Measurements from ENCODE around the gene TSTD2.

GRCh38 chr9:97568461-97569275, 64.5 kb downstream of the TSTD2 start:
- no peak for TF ChIP-seq POLR2A (IDR thresholded peaks at IDR 0.05)
- TF ChIP-seq CTCF (IDR thresholded peaks at IDR 0.05 in 8 of 11, conservative IDR thresholded peaks at IDR 0.05 in 3 of 11): no peak
